GM19351 (cell line): ENCODE measurements around the gene NUDT9.
"Not testable (repeated sequence)": the region's sequence is repeated elsewhere in the genome, so short reads cannot be mapped to it uniquely, and the experiment has no call there.

Source experiments
- ATAC-seq: cut with Tn5 transposase; IDR thresholded peaks from one replicate; pipeline ENCODE4 v1.9.1; 2021; ENCODE audit warnings: mild to moderate bottlenecking, moderate library complexity; ENCODE audit not compliant: unreplicated experiment

The NUDT9 gene, protein sequence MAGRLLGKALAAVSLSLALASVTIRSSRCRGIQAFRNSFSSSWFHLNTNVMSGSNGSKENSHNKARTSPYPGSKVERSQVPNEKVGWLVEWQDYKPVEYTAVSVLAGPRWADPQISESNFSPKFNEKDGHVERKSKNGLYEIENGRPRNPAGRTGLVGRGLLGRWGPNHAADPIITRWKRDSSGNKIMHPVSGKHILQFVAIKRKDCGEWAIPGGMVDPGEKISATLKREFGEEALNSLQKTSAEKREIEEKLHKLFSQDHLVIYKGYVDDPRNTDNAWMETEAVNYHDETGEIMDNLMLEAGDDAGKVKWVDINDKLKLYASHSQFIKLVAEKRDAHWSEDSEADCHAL

DNA sequence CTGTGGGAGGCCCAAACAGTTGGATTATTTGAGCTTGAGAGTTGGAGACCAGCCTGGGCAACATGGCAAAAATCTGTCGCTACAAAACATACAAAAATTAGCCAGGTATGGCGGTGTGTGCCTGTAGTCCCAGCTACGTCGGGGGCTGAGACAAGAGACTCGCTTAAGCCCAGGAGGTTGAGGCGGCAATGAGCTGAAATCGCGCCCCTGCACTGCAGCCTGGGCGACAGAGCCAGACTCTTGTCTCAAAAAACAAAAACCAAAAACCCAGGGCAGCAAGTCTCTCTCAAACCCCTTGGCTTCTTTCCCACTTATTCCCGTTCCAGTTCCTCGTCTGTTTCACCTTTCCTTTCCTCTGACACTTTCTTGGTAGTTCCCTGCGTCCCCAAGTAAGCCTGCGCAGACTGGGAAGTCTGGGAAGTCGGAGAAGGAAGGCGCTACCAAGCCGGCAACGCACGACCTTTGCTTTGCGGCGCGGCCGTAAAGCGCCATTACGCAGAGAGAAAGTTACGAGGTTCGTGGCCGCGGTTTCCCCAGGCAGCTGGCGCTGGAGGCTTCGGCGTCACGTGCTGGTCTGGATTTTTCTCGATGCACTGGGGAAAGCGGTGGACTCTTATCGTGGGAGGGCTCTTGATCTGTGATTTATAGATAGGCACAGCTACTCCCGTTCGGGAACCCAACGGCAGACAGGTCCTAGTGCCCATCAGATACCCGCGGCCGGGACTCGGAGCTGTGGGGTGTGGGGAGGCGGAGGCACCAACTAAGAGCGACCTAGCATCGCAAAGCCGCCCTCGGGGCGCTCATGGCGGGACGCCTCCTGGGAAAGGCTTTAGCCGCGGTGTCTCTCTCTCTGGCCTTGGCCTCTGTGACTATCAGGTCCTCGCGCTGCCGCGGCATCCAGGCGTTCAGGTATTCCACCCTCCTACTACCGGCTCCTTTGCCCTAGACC is at the start of gene NUDT9:
Gene NUDT9, plus strand, starts transcription at position 470 of the 949 bp plus-strand sequence. Its CDS starts 333 bp downstream, at position 803.
- peak; percentile 84 for ATAC-seq

DNA sequence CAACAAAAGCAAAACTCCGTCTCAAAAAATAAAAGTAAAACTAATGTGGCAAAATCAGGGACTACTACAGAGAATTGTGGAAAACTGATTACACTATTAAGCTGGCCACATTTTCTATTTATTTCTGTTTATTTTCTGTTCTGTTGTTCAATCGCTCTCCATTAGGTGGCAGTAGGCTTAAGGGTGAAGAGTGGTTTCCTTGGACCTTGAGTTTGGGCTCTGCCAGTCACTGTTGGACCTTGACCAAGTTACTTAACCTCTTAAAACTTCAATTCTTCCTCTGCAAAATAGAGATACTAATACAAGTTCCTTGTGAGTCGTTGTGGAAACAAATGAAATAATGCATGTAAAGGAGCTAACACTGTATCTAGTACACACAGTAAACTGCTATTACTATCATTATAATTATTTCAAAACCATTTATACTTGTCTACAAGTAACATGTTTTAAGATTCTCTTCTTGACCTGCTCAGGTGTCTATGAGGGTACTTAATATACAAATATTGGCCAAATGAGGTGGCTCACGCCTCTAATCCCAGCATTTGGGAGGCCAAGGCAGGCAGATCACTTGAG is 46.6 kb upstream of the NUDT9 start:
- ATAC-seq: peak; percentile 81

DNA sequence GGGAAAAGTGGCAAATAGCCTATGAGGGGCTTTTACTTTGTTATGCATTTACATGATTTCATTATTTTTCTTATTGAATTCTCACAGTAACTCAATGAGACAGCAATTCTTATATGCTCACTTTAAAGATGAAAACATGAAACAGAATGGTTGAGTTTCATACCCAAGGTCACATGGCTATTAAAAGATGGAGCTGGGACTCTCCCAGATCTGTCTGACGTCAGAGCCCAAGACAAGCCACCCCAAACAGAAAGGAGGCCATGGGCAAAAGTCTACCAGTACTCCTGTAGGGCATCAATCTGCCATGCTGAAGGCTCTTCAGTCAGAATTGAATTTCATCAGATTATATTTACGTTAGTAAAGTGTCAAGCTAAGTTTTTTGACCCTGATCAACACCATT is 44.6 kb upstream of the NUDT9 start:
- no peak for ATAC-seq

DNA sequence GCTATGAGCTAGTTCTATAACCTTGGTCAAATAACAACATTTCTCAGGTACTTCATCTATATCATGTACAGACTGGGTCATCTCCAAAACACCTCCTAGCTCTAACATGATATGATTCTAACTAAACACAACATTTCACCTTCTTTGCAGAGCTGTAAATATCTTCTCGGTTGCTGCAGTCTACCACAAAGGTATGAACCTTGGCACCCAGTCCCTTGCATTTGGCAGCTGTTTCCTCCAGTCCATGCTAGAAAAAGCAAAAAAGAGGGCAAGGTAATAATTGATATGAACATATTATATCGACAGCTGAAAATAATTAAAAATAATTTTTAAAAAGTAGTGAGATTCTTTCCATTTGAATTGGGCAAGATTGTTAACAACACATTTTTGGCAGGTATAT is 40.3 kb upstream of the NUDT9 start:
- ATAC-seq: no peak

DNA sequence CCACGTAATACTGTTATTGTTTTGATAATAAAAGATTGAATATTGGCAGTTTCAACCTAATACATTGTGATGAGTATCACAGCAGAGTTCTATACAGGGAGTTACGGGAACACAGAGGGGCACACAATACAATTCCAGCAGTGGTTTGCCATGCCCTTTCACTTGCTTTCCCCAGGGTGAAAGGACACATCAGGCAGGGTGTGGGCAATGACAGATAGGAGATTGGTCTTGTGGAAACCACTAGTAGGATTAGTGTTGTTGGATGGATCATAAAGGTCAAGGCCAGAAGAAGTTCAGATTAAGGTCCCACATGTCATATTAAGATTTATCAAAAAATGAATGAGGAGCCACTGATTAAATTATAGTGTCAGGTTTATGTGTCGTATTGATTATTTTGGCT is 39.4 kb upstream of the NUDT9 start:
- ATAC-seq: no peak

DNA sequence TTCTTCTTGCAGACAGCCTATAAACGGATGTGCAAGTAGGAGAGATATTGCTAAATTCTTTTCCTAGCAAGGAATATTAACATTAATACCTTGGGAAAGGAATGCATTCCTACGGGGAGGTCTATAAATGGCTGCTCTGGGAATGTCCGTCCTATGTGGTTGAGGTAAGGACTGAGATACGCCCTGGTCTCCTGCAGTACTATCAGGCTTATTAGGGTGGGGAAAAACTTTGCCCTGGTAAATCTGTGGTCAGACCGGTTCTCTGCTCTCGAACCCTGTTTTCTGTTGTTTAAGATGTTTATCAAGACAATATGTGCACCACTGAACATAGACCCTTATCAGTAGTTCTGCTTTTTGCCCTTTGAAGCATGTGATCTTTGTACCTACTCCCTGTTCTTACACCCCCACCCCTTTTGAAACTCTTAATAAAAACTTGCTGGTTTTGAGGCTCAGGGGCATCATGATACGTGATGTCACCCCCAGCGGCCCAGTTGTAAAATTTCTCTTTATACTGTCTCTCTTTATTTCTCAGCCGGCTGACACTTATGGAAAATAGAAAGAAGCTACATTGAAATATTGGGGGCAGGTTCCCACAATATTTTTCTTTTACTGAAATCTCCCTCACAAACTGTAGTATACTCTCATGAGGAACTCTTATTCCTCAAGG is 37.8 kb upstream of the NUDT9 start:
- ATAC-seq: not testable (repeated sequence)

DNA sequence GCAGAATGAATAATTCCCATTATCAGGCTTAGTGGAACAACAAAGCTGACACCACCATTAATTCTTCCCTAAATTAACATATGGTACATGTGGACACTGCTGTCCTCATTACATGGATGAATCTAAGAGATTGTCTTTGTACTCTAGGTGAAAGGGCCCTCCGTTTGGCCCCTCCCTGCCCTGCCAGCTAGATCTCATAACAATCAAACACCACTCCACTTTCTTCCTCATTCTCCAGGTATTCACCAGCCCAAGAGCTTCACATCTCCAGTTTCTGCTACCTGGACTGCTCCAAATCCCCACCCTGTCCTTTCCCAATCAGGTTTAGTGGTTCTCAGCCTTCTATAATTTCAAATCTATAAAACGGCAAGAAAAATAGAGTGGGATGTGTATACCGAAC is 35.1 kb upstream of the NUDT9 start:
- ATAC-seq: no peak

DNA sequence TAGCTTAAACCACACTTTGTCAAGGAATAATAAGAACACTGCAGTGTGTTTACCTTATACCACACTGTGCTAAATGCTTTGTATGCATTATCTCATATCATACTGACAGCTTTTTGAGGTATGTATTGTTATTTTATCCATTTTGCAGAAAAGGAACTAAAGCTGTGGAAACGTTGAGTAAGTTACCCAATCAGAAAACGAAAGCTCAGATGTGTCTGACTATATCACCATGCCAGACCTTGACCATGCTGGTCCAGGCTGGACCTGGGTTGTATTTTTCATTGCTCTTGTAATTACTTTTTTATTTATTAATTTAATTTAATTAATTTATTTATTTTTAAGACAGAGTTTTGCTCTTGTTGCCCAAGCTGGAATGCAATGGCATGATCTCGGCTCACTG is 33.5 kb upstream of the NUDT9 start:
- no peak for ATAC-seq

DNA sequence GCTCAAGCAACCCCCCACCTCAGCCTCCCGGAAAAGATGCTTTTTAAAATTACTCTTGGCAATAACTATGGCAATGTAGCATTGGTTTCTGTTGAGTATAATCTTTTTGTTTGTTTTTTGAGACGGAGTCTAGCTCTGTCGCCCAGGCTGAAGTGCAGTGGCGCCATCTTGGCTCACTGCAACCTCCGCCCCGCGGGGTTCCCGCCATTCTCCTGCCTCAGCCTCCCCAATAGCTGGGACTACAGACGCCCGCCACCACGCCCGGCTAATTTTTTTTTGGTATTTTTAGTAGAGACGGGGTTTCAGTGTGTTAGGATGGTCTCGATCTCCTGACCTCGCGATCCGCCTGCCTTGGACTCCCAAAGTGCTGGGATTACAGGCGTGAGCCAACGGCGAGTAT is 32.3 kb upstream of the NUDT9 start:
- not testable (repeated sequence) for ATAC-seq

DNA sequence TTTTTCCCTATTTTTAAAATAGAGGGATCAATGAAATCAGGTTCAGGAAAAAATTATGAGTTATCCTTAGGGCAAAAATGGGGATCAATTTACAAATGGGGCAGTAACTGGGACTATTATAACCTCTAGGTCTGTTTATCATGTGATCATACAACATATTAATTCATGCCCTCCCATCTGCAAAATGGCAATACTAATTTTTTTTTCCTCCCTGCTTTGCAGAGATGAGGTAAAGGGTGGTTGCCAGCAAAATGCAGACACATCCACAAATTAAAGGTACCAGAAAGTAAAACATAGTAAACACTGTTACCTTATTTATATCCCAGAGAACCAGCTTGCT is 31.9 kb upstream of the NUDT9 start:
- peak; percentile 4 for ATAC-seq

DNA sequence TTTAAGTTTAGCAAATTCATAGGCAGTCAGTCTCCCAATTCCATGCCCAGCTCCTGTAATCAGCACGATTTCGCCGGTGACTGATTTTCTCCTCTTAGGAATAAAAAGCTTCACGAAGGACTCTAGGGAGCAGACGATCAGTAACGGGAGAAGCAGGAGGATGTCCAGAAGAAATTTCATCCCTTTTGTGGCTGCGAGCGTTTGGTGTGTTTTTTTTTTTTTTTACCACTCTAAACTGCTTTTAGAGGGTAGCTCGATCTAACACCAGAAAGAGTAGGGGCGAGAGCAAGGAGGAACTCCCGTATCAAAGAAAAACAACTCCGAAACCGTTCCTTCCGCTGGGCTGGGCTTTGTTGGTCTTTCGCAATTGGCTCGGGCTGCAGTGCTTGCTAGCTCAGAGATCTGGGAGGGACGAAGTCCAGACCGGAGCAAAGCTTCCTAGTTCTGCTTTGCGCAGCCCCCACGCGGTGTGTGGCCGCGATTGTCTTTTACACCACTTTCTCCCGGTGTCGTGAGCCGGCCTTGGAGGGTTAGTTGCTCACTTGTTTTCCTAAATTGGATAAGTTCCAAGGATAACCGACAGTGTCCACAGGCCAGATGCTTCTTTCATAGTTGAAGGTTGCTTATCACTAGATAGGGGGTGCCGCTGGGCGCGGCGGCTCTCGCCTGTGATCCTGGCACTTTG is 31.3 kb upstream of the NUDT9 start, which contains the start of gene HSD17B11:
Gene HSD17B11, minus strand, starts transcription at position 298 of the 685 bp plus-strand sequence. Its CDS starts 118 bp downstream, at position 180.
- ATAC-seq: peak; percentile 99

DNA sequence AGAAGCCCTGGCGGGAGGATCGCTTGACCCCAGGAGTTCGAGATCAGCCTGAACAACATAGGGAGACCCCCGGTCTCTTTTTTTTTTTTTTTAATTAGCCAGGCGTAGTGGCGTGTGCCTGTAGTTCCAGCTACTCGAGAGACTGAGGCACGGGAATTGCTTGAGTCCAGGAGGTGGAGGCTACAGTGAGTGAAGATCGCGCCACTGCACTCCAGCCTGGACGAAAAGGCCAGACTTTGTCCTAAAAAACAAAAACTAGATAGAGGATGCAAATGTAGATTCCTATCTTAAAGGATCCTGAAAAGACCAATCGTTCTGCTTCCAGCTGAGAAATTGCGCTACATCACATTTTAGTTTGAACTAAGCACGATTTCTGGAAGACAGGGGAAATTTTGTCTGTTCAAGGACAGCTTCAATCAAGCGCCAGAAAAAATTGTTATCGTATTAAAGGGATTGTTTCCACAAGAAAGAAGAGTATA is 30.8 kb upstream of the NUDT9 start:
- no peak for ATAC-seq

DNA sequence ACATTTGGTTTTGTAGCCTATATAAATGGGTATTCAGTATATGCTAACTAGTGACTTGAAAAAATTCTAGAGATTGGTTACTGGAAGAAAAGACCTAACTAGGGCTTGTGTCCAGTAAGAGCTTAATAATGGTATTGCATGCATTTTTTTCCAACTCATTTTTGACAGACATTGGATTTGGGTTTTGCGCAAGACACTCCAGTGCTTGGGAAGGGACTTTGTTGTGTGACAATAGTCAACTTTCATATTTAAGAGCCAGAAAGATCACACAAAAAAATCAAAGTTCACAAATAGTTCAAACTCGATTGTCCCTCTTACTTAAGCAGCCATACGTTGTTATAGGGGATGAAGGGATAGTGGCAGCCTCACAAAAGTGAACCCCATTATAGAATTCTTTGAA is 30.2 kb upstream of the NUDT9 start:
- no peak for ATAC-seq

DNA sequence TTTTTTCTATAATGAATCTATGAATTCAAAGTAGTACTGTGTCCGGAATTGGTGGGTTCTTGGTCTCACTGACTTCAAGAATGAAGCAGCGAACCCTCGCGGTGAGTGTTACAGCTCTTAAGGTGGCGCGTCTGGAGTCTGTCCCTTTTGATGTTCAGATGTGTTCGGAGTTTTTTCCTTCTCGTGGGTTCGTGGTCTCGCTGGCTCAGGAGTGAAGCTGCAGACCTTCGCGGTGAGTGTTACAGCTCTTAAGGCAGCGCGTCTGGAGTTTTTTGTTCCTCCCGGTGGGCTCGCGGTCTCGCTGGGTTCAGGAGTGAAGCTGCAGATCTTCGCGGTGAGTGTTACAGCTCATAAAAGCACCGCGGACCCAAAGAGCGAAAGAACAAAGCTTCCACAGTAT is 27.3 kb upstream of the NUDT9 start:
- ATAC-seq: not testable (repeated sequence)

DNA sequence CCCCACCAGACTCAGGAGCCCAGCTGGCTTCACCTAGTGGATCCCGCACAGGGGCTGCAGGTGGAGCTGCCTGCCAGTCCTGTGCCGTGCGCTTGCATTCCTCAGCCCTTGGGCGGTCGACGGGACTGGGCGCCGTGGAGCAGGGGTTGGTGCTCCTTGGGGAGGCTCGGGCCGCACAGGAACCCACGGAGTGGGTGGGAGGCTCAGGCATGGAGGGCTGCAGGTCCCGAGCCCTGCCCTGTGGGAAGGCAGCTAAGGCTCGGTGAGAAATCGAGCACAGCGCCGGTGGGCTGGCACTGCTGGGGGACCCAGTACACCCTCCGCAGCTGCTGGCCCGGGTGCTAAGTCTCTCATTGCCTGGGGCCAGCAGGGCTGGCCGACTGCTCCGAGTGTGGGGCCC is 26.5 kb upstream of the NUDT9 start:
- not testable (repeated sequence) for ATAC-seq

DNA sequence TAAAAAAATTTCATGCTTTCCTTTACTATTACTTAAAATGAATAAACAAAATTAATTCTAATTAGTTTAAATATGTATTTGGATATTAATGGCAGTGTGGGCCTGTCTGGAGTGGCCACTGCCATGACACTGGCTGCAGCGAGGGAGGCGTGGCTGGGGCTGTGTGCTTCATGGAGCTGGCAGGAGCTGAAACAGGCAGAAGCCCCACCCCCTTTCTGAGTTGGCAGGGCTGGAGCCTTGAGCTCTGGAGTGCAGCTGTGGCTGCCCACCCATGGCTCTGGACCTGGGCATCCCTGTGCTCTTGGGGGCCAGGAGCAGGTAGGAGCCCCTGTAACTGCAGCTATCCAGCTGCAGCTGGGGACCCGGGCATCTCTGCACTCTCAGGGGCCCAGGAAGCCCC is 23.2 kb upstream of the NUDT9 start:
- ATAC-seq: no peak

DNA sequence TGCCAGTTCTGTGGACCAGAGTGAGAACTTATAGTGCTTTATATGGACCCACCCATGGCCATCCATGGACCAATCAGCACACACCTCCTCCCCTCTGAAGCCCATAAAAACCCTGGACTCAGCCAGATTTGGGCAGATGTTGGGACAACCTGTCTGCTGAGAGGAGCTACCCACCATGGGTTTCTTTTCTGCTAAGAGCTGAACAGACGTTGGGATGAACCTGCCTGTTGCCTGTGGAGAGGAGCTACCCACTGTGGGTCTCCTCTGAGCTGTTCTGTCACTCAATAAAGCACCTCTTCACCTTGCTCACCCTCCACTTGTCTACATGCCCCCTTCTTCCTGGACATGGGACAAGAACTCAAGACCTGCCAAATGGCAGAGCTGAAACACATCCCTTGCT is 22.4 kb upstream of the NUDT9 start:
- no peak for ATAC-seq

DNA sequence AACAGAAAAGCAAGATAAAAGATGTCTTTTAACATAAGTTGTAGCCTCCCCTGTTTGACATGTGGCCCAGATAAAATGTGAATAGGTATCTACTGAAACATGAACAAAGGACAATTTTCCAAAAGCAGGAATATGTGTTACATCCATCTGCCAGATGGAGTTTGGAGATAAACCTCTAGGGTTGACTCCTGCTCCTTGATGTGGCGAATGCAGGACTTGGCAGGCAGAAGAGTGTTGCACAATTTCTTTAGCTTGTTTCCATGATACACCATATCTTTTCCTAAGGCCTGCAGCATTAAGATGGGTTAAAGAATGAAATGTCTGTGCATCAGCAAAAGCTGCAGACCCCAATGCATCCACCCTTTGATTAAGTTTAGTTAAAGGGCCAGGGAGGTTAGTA is 18.6 kb upstream of the NUDT9 start:
- not testable (repeated sequence) for ATAC-seq

DNA sequence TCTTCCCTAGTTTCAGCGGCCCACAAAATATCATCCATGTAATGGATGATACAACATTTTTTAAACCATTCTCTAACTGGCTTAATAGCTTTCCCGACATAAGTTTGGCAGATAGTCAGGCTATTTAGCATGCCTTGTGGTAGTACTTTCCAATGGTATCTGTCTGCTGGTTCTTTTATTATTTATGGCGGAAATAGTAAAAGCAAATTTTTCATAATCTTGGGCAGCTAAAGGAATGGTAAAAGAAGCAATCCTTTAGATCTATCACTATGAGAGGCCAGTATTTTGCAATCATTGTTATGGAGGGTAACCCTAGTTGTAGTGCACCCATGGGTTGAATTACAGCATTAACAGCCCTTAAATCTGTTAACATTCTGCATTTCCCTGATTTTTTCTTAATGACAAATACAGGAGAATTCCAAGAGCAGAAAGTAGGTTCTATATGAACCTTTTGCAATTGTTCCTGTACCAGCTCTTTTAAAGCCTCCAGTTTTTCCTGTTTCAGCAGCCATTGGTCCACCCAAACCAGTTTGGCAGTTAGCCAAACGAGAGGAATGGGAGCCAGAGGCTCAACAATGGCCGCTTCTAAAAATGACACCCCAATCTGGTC is 17.1 kb upstream of the NUDT9 start:
- ATAC-seq: no peak

DNA sequence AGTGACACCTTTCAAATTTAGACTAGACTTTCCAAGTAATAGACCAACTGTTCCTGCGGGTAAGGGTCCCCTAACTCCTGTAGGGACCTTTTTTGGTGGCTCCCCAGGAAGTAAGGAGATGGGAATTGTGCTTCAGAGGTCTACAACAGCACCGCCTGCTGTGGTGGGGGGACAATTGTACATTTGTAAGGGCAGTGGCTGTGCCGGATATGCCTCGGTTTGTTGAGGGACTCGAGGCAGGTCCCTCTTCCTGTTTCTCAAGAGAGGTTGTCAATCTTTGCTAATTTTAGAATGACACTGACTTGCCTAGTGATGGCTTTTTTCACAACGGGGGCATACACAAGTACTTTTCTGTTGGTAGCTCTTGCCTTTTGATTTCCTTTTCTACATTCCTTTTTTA is 15.9 kb upstream of the NUDT9 start:
- ATAC-seq: peak; percentile 65
